T-helper 9 cell (primary cell): ENCODE data around the gene RBMS3.

Experiments
- DNase-seq: peaks from one replicate; pipeline ENCODE4 v3.0.0-alpha.2; 2020

The RBMS3 gene

DNA sequence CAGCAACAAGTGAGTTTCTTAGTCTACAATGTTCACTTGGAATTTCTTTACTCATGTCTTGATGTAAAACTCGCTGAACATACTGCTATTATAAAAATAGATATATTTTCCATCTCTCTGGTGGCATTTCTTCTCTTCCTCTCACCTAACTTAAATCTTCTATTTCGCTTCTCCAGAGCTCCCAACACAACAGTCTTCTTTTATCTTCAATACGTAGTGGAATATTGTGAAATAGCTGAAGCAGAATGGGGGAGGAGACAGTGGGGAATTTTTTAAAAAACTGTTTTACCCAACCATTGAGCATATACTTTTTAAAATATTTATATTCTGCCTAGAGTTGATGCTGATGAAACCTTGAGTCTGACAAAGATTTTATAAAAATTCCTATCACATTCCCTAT is 548.5 kb downstream of the RBMS3 start:
- no peak for DNase-seq

DNA sequence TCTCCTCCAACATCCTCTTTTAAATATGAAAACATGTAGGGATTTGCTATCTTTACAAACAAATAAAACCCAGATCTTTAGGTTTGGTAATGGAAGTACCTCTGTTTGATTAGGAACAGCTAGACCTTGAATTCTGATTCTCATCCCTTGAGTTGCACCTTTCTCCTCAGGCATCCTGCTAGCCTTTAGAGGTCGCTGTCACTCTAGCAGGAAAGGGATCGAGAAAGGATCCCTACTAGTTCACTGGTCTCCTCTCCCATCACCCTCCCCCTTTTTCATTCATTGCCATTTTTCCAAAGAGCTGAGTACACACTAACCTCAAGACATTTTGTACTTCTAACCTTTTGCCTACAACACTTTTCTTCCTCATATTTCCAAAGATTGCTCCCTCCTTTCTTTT is 569.8 kb downstream of the RBMS3 start:
- no peak for DNase-seq

- DNase-seq: no peak
These were observed 571.9 kb downstream of the RBMS3 start for GRCh38 chr3:29852767-29853166.

DNA sequence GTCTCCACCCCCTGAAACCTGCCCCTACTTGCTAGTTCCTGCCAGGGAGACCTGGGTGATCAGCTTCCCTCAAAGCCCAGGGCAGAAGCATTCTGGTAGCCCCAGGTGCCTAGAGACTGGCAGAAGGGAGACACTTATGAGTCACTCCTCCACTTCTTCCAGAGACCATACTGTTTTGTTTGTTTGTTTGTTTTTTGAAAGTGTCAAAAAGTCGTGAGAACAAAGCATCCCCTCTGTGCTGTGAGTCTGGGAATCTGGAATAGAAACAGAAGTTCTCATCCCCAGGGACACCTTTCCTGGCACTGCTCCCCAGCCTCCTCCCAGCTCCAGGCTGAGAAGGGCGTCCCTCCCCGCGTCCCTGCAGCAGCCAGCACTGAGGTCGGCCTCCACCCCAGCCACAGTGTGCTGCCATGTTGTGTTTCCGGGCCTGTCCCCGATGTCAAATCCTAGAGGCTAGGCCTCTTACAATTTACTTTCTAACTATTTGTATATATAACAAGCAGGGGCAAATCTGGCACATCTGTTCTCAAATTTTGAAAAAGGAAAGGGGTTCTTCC is 573.0 kb downstream of the RBMS3 start:
- DNase-seq: no peak

DNA sequence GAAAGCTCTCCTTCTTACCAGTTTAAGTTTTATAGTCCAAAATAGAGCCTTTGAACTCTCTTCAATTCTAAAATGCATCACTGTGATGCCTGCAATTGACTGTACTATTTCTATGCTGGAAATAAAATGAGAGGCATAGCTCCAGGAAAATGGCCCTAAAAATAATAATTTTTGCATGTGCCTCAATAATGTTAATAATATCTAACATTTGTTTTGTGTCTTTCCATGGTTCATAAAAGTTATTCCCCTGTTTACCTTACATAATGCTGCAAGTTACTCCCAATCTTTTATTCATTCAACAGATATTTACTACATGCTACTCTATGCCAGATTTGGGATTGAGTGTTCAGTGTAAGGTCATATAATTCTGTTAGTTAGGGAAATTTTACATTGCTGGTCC is 574.0 kb downstream of the RBMS3 start:
- no peak for DNase-seq

- DNase-seq: no peak
These were observed 578.9 kb downstream of the RBMS3 start for GRCh38 chr3:29859726-29860270.

GRCh38 chr3:29864809-29865208 is 583.9 kb downstream of the RBMS3 start:
- DNase-seq: no peak

DNA sequence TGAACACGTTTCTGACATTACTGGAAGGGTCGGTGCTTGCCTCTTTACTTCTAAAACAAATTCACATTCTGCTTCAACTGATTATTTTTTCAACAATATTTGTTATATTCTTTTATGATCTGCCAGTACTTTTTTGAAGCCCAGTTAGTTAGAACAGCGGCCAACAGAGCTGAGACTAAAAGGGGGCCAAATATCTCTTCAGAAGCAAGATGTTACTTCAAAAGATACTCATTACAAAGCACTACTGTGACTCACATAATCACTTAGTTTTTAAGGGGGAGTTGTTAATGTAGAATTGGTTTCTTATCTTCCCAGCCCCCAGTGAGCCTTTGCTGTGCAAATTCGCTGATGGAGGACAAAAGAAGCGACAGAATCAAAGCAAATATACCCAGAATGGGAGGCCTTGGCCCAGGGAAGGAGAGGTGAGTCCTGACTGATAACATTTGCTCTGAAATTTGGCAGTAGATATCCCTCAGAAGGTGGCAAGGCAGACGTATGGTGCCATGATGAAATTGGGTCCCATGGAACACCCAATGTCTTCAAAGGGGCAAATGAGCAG is 587.8 kb downstream of the RBMS3 start:
- no peak for DNase-seq

- DNase-seq: no peak
These were observed 589.3 kb downstream of the RBMS3 start for GRCh38 chr3:29870136-29870535.

DNA sequence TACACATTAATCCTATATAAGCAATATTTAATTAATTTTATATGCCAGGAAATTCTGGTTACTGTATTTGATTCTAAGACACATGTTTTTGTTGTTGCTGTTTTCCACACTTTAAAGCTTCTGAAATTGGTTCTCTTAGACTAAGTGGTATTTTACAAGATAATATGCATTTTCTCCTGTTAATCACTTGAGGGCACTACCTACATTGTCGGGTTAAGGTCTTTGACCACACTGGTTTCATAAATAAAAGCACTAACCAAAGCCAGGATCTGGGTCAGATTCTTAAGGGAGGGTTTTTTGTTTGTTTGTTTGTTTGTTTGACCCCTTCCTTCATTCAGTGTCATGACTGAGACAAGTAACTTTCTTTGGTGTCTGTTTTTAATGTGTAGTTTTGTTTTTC is 590.2 kb downstream of the RBMS3 start:
- no peak for DNase-seq

GRCh38 chr3:29880809-29881208 is 599.9 kb downstream of the RBMS3 start:
- DNase-seq: no peak

DNA sequence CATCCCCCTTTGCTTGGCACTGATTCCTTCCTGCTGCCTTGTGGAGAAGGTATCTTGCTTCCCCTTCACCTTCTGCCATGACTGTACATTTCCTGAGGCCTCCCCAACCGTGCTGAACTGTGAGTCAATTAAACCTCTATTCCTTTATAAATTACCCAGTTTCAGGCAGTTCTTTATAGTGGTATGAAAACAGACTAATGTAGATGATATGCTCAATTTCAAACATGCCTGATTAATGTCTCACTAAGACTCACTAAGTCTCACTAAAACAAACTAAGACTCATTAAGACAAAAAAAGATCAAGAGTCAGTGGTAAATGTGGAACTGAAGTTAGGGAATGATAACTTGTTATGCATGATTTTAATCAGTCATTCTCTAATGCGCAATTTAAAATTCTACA is 606.6 kb downstream of the RBMS3 start:
- no peak for DNase-seq

- no peak for DNase-seq
These were observed 608.3 kb downstream of the RBMS3 start for GRCh38 chr3:29889215-29889614.

- DNase-seq: no peak
These were observed 609.9 kb downstream of the RBMS3 start for GRCh38 chr3:29890801-29891200.

GRCh38 chr3:29892976-29893554 is 612.2 kb downstream of the RBMS3 start:
- no peak for DNase-seq

DNA sequence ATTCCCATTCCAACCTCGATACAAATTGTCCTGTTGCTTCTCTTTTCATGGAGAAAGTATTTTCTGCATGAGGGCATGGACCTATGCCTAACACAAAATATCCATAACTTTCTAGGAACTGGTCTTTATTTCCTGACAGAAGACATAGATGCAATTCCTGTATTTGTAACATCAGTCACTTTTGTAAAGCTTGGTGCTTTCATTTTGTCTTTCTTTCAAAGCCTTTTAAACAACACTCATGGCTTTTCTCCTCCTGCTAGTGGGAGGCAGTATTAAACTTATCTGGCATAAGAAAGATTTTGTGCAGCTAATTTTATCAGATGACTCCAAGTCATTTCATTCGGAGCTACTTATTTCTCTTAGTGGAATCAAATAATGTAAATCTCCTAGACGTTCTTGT is 616.0 kb downstream of the RBMS3 start:
- DNase-seq: no peak

- no peak for DNase-seq
These were observed 617.5 kb downstream of the RBMS3 start for GRCh38 chr3:29898171-29898965.

- DNase-seq: no peak
These were observed 618.1 kb downstream of the RBMS3 start for GRCh38 chr3:29899021-29899420.

GRCh38 chr3:29901097-29901496 is 620.2 kb downstream of the RBMS3 start:
- no peak for DNase-seq

- DNase-seq: no peak
These were observed 622.7 kb downstream of the RBMS3 start for GRCh38 chr3:29903600-29903999.

DNA sequence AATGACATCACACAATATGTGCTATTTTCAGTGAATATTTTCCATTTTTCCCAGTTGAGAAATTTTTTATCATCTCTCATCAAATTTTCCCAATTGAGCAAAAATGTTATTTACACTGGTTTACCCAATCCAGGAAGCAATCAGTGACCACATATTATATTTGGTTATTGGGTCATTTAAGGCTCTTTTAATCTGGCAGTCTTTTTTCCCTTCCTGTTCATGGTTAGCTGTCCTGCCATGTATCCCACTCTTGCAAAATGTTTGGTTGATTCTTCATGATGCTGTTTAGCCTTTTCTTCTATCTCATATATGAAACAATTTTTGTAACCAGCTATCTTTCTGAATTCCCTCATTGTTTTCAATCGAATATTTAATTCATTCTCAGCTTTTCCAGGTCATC is 626.0 kb downstream of the RBMS3 start:
- DNase-seq: no peak

DNA sequence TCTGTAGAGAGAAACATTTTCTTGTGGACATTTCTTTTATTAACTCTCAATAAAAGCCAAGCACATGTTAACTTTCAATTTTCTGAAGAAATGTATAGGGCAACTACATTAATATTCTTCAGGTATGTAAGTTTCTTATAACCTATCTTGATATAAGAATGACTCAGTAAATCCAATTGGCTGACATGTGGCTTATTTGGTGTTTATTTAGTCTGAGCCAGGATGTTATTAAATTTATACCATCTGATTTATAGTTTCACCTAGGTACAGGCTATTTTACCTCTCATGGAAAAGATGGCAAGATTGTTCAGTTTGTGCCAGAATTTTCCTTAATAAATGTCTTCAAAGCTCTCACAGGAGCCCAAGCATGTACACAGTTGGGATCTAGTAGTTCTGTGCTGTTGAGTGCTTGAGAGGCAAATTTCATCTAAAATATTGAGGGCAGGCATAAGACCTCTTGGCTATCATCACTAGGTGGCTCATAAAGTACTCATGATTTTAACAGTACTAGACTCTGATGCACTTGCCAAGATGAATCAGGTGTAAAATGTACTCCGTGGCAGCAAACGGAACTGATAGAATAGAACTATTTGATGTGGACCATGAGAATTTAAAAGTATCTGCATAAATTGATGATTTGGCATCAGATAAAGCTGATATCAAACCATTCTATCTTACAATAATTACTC is 631.9 kb downstream of the RBMS3 start:
- DNase-seq: no peak

- DNase-seq: no peak
These were observed 634.1 kb downstream of the RBMS3 start for GRCh38 chr3:29914861-29915524.
